RWPE2 (cell line): ENCODE results near the gene DDAH1.
"Not testable (repeated sequence)": the region's sequence is repeated elsewhere in the genome, so short reads cannot be mapped to it uniquely, and the experiment has no call there.

Experiments used
- ATAC-seq: fragments of 200-7000 bp; cut with Tn5 transposase; 3 replicates; pipeline ENCODE4 v1.9.1; 2021; ENCODE audit warnings: low read depth
- DNase-seq: peaks from one replicate; pipeline ENCODE4 v3.0.0-alpha.2; 2020; ENCODE audit warnings: low spot score
- H3K27ac ChIP-seq: fragments of 450-650 bp; 2 replicates; pipeline ENCODE4 v1.5.1; 2017; ENCODE audit warnings: mild to moderate bottlenecking; ENCODE audit not compliant: poor library complexity, severe bottlenecking
- H3K27me3 ChIP-seq: fragments of 250-450 bp; sonication (Bioruptor Pico); 2 replicates; pipeline ENCODE4 v1.5.1; 2021; ENCODE audit warnings: mild to moderate bottlenecking, moderate library complexity; ENCODE audit not compliant: insufficient read depth, poor library complexity, severe bottlenecking
- H3K36me3 ChIP-seq: fragments of 250-450 bp; sonication (Bioruptor Pico); 2 replicates; pipeline ENCODE4 v1.5.1; 2020; ENCODE audit warnings: low read depth, mild to moderate bottlenecking, moderate library complexity
- H3K4me1 ChIP-seq: fragments of 250-450 bp; sonication (Bioruptor Pico); 2 replicates; pipeline ENCODE4 v1.5.1; 2021; ENCODE audit warnings: mild to moderate bottlenecking, moderate library complexity; ENCODE audit not compliant: insufficient read depth, poor library complexity, severe bottlenecking
- H3K4me3 ChIP-seq: fragments of 250-450 bp; sonication (Bioruptor Pico); 2 replicates; pipeline ENCODE4 v1.5.1; 2021; ENCODE audit warnings: mild to moderate bottlenecking, moderate library complexity; ENCODE audit not compliant: severe bottlenecking
- H3K9me3 ChIP-seq: fragments of 250-450 bp; sonication (Bioruptor Pico); 2 replicates; pipeline ENCODE4 v1.5.1; 2021; ENCODE audit warnings: mild to moderate bottlenecking, moderate library complexity; ENCODE audit not compliant: severe bottlenecking
- TF ChIP-seq, protein P1 (sequence below): fragments of 450-650 bp; IDR thresholded peaks from one replicate; pipeline ENCODE4 v1.5.1; 2017; ENCODE audit warnings: mild to moderate bottlenecking, moderate library complexity; ENCODE audit not compliant: poor library complexity, severe bottlenecking

DDAH1 gene

DNA sequence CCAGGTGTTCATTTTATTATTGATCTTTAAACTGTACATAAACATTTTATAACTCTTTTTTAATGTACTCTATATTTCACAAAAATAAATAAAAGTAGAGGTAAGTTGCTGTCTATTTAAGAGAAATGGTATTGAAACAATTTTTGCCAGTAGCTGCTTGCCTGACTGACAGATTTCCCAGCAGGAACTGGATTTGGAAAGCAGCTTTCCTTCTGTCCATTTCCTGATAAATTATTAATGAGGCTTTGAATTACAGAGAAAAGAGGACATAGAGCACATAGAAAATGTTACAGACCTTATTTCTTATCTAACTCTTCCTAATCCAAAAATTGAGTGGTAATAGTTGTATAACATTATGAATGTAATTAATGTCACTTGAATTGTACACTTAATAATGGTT, 108.8 kb downstream of the DDAH1 start:
- no peak overlapping the region for H3K27ac ChIP-seq
- DNase-seq (no peak), ATAC-seq (no peak)
- no peaks in the 10 kb centered on the region for H3K27me3 ChIP-seq
- H3K4me3 ChIP-seq = no peak overlapping the region
- H3K36me3 ChIP-seq = 0 out of 2 replicates have a peak, but pooled peaks cover 4% of the 10 kb centered on the region
- peaks cover 17% of the 10 kb centered on the region for H3K4me1 ChIP-seq
- H3K9me3 ChIP-seq = no peaks in the 10 kb centered on the region
- TF ChIP-seq, protein P1, sequence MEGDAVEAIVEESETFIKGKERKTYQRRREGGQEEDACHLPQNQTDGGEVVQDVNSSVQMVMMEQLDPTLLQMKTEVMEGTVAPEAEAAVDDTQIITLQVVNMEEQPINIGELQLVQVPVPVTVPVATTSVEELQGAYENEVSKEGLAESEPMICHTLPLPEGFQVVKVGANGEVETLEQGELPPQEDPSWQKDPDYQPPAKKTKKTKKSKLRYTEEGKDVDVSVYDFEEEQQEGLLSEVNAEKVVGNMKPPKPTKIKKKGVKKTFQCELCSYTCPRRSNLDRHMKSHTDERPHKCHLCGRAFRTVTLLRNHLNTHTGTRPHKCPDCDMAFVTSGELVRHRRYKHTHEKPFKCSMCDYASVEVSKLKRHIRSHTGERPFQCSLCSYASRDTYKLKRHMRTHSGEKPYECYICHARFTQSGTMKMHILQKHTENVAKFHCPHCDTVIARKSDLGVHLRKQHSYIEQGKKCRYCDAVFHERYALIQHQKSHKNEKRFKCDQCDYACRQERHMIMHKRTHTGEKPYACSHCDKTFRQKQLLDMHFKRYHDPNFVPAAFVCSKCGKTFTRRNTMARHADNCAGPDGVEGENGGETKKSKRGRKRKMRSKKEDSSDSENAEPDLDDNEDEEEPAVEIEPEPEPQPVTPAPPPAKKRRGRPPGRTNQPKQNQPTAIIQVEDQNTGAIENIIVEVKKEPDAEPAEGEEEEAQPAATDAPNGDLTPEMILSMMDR = no peak

DNA sequence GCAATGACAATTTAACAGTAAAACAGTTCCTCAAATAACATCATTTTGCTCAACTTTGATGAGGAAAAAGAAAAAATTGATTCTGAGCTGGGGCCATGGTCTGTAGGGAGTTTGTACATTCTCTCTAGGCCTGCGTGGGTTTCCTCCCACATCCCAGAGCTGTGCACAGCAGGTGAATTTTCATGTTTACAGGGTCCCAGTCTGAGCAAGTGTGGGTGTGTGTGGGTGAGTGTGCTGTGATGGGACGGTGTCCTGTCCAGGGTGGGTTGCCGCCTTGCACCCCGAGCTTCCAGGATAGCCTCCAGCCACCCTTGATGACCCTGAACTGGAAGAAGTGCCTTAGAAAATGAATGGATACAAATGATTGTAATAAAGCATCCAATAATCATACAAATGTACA, 112.9 kb downstream of the DDAH1 start:
- no peak overlapping the region for H3K4me3 ChIP-seq
- no peaks in the 10 kb centered on the region for H3K9me3 ChIP-seq
- TF ChIP-seq, protein P1 = no peak
- H3K27ac ChIP-seq = no peak overlapping the region
- peaks cover 9% of the 10 kb centered on the region for H3K36me3 ChIP-seq
- DNase-seq = no peak
- peaks cover 3% of the 10 kb centered on the region for H3K4me1 ChIP-seq
- ATAC-seq = no peak
- H3K27me3 ChIP-seq = no peaks in the 10 kb centered on the region

DNA sequence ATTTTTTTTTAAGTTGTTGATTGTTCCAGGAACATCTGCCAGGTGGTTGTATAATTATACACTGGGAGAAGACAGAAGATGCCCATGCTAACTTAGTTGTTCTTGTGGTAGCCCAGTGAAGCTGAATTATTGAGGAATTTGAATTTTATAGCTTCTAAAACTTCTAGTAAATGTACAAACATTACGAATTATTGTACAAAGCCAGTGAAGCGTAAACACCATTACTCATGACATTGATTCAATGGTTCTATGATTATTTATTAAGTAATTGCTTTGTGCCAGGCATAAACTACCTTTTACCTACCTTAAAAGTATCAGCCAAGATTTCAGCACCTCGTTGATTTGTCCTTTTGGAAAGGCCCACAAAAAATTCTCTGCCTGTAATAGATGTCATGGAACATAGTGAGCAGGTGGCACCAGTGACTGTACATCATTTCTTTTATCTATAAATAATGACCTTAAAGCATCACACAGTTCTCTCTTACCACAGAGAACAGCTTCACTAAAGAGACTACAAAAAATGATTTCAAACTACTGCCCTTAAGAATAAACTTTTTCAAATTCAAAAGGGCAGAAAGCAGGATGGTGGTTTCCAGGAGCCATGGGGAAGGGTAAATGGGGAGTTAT, 113.6 kb downstream of the DDAH1 start:
- H3K36me3 ChIP-seq = peaks cover 9% of the 10 kb centered on the region
- no peaks in the 10 kb centered on the region for H3K27me3 ChIP-seq
- H3K4me1 ChIP-seq = peaks cover 3% of the 10 kb centered on the region
- TF ChIP-seq, protein P1 = no peak
- H3K4me3 ChIP-seq = no peak overlapping the region
- ATAC-seq (no peak), DNase-seq (no peak)
- H3K27ac ChIP-seq = no peak overlapping the region
- H3K9me3 ChIP-seq = no peaks in the 10 kb centered on the region

DNA sequence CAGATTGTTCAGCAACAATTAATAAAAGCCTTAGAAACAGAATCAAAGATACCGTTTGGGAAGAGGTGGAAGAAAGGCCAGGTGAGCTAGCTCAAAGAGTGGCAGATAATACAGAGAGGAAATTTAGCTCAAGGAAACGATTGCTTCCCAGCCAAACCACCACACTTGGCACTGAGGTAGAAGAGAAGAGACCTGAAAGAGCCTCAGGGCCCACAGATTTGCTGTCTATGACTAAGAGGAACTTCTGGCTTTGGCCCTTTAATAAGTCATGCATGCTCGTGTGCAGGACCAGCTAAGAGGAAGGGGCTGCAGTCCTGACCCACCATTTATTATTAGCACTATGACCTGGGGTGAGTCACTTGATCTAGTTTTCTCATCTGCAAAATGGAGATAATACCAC, 115.7 kb downstream of the DDAH1 start:
- no peak overlapping the region for H3K4me3 ChIP-seq
- ATAC-seq = no peak
- no peaks in the 10 kb centered on the region for H3K4me1 ChIP-seq
- peaks cover 9% of the 10 kb centered on the region for H3K36me3 ChIP-seq
- H3K27ac ChIP-seq = no peak overlapping the region
- DNase-seq = no peak
- no peaks in the 10 kb centered on the region for H3K27me3 ChIP-seq
- no peaks in the 10 kb centered on the region for H3K9me3 ChIP-seq
- TF ChIP-seq, protein P1 = no peak

DNA sequence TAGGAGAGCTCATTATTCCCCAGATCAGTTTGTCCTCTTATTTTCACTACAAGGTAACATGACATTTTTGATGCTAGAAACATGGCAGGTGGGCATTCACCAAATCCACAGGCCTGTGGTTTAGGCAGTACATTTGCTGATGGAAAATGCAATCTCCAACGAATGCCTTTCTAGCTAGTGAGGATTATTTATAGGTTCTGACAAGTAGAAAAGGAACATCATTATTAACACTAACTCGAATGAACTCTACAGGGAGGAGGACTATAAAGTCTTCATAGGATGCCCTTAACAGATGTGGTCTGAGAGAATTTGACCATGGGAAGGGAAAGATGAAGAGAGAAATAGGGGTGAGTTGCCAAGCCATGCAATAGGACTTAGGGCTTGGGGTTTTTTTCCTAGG, 117.1 kb downstream of the DDAH1 start:
- no peak overlapping the region for H3K4me3 ChIP-seq
- H3K4me1 ChIP-seq = peaks cover 12% of the 10 kb centered on the region
- H3K27ac ChIP-seq = no peak overlapping the region
- ATAC-seq = no peak
- DNase-seq = no peak
- H3K9me3 ChIP-seq = no peaks in the 10 kb centered on the region
- no peaks in the 10 kb centered on the region for H3K27me3 ChIP-seq
- TF ChIP-seq, protein P1 = no peak
- peaks cover 9% of the 10 kb centered on the region for H3K36me3 ChIP-seq

DNA sequence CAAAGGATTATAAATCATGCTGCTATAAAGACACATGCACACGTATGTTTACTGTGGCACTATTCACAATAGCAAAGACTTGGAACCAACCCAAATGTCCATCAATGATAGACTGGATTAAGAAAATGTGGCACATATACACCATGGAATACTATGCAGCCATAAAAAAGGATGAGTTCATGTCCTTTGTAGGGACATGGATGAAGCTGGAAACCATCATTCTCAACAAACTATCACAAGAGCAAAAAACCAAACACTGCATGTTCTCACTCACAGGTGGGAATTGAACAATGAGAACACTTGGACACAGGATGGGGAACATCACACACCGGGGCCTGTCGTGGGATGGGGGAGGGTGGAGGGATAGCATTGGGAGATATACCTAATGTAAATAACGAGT, 117.7 kb downstream of the DDAH1 start:
- peaks cover 12% of the 10 kb centered on the region for H3K4me1 ChIP-seq
- DNase-seq, H3K4me3 ChIP-seq, H3K27me3 ChIP-seq, H3K9me3 ChIP-seq, H3K27ac ChIP-seq, H3K36me3 ChIP-seq, ATAC-seq: not testable (repeated sequence)
